ENCODE measurements around the gene SLC2A10. TPM values are rescaled to one million over a fixed set of nuclear protein-coding genes. Genes with fewer than 3 reads are reported as not detected.

The SLC2A10 gene
- total RNA-seq: not detected

DNA sequence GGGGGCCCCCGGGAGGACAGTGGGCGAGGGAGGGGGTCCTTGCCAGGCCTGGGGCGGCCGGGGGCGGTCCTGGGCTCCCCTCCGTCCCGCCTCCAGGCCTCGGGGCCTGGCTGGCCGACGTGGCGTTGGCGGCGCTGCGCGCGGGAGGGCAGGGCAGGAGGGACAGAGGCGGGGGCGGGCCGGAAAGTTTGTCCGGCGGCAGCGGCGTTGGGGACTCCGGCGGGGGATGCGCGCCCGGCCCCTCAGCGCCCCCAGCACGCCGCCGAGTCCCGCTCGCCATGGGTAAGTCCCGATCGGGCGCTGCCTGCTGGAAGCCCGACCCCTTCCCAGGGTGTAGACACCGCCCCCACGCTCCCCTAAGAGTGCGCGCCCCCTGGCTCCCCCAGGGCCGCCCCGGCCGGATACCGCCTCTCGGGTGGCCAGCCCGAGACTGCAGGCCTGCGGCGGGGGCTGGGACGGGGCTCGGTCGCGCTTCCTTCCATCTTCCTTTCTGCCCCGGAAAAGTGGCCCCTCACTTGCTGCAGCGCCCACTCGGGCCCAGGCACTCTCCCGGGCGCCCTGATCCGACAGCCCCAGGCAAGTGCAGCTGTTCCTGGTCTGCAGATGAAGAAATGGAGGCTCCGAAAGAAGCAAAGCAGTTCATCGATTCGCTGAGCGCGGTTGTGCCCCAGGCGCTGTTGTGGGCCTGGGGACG is at the start of gene SLC2A10:
SLC2A10 (plus strand) TSS at position 191 of the 694 bp plus-strand sequence; CDS start at position 279, 88 bp downstream.
- peaks cover 11% of the 10 kb centered on the region for H3K4me1 Mint-ChIP-seq
- H3K36me3 Mint-ChIP-seq (ENCODE audit: low read depth): no peaks in the 10 kb centered on the region
- H3K4me3 Mint-ChIP-seq: peak within 1 kb of the TSS; percentile 24
- ChIA-PET POLR2A (no interaction called here), CTCF (interaction anchor here (1.0 kb wide), 1 partner anchor 24 kb away, joined by 3 read pairs; no protein-coding TSS in a partner anchor)
- intact Hi-C loops (cut with DNase I, micrococcal nuclease): no loop called here
- H3K9me3 Mint-ChIP-seq (ENCODE audit: low read depth): peaks cover 6% of the 10 kb centered on the region
- ATAC-seq: no peak
- DNase-seq: no peak
- H3K27me3 Mint-ChIP-seq: peaks cover 62% of the 10 kb centered on the region
- H3K27ac Mint-ChIP-seq: no peak within 1 kb of the TSS

DNA sequence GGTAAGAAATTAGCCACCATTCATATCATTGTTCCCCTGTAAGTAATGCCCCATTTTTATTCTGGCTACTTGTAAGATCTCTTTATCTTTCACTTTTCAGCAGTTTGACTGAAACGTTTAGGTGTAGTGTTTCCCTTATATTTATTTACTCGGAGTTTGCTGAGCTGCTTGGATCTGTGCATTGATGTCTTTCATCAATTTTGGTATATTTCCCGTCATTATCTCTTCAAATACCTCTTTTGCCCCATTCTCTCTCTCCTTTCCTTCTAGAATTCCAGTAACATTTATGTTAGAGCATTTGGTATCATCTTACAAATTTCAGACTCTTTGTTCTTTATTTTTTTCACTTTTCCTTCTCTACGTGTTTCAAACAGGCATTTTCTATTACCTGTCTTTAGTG is 49.0 kb upstream of the SLC2A10 start:
- Mint-ChIP-seq H3K4me1 (no peaks in the 10 kb centered on the region), H3K27ac (no peak overlapping the region), H3K36me3 (ENCODE audit: low read depth) (no peaks in the 10 kb centered on the region), H3K4me3 (no peak overlapping the region), H3K27me3 (no peaks in the 10 kb centered on the region), H3K9me3 (ENCODE audit: low read depth) (peaks cover 3% of the 10 kb centered on the region)
- POLR2A ChIA-PET: no interaction called here
- no peak for DNase-seq
- intact Hi-C loops (cut with DNase I, micrococcal nuclease): no loop called here
- ATAC-seq: no peak
- CTCF ChIA-PET: no interaction called here

GRCh38 chr20:46661659-46662058 is 47.8 kb upstream of the SLC2A10 start:
- no peak overlapping the region for H3K27ac Mint-ChIP-seq
- no peaks in the 10 kb centered on the region for H3K27me3 Mint-ChIP-seq
- POLR2A ChIA-PET: interaction anchor here (0.7 kb wide), 1 partner anchor 58 kb away, joined by 5 read pairs; no protein-coding TSS in a partner anchor
- no peaks in the 10 kb centered on the region for H3K4me1 Mint-ChIP-seq
- ATAC-seq (no peak), DNase-seq (no peak)
- H3K9me3 Mint-ChIP-seq (ENCODE audit: low read depth): peaks cover 3% of the 10 kb centered on the region
- no peak overlapping the region for H3K4me3 Mint-ChIP-seq
- H3K36me3 Mint-ChIP-seq (ENCODE audit: low read depth): no peaks in the 10 kb centered on the region
- CTCF ChIA-PET: interaction anchor here (0.8 to 1.1 kb wide), 2 partner anchors 18 to 50 kb away, joined by 3 read pairs; no protein-coding TSS in a partner anchor
- intact Hi-C loops (cut with DNase I, micrococcal nuclease): no loop called here

DNA sequence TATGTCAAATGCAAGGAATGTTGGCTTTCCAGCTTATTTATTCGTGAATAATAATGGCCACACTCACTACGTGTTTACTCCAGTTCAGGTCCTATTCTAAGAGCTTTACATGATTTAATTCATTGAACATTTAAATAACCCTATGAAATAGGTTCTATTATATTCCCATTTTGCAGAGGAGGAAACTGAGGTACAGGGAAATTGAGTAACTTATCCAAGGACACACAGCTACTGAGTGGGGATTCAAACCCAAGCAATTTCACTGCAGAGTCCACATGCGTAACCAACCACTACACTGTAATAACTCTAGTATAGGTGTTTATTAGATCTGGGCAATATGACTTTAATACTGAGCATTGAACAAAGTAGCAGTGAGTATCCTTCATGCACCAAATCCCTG is 45.9 kb upstream of the SLC2A10 start:
- ChIA-PET POLR2A (no interaction called here), CTCF (interaction anchor here (0.6 to 1.0 kb wide), 2 partner anchors 9 to 13 kb away, joined by 3 to 4 read pairs; no protein-coding TSS in a partner anchor)
- intact Hi-C loops (cut with DNase I, micrococcal nuclease): no loop called here

DNA sequence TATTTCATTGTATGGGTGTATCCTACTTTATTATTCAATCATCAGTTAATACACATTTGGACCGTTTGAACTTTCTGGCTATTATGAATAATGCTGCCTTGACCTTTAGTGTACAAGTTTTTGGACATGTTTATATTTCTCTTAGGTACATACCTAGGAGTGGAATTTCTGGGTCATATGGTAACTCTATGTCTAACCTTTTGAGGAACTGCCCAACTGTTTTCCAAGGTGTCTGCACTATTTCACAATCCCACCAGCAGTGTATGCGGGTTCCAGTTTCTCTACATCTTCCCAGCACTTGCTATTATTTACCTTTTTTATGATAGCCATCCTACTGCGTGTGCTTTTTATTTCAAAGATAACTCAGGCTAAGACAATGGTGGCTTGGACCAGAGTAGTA is 43.8 kb upstream of the SLC2A10 start:
- no peak for DNase-seq
- POLR2A ChIA-PET: no interaction called here
- Mint-ChIP-seq H3K4me1 (no peaks in the 10 kb centered on the region), H3K36me3 (ENCODE audit: low read depth) (no peaks in the 10 kb centered on the region), H3K27ac (no peak overlapping the region), H3K27me3 (no peaks in the 10 kb centered on the region), H3K4me3 (no peak overlapping the region), H3K9me3 (ENCODE audit: low read depth) (peaks cover 5% of the 10 kb centered on the region)
- intact Hi-C loops (cut with DNase I, micrococcal nuclease): no loop called here
- CTCF ChIA-PET: no interaction called here
- no peak for ATAC-seq

More for the DNA sequence above, 45.9 kb upstream of the SLC2A10 start:
- ATAC-seq (no peak), DNase-seq (no peak)
- Mint-ChIP-seq H3K27ac (no peak overlapping the region), H3K4me3 (no peak overlapping the region), H3K36me3 (ENCODE audit: low read depth) (no peaks in the 10 kb centered on the region), H3K27me3 (no peaks in the 10 kb centered on the region), H3K9me3 (ENCODE audit: low read depth) (peaks cover 3% of the 10 kb centered on the region), H3K4me1 (no peaks in the 10 kb centered on the region)

DNA sequence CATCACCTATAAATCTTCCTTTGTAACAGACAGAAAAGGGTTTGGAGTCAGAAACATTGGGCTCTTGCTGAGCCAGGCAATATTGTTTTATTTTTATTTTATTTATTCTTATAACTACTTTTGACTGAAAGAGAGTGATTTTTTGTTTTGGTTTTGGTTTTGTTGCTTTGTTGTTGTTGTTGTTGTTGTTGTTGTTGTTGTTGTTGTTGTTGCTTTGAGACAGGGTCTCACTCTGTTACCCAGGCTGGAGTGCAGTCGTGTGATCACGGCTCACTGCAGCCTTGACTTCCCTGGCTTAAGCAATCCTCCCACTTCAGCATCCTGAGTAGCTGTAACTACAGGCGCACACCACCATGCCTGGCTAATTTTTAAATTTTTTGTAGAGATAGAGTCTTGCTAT is 43.1 kb upstream of the SLC2A10 start:
- Mint-ChIP-seq H3K36me3 (ENCODE audit: low read depth) (peaks cover 2% of the 10 kb centered on the region), H3K4me3 (no peak overlapping the region), H3K4me1 (no peaks in the 10 kb centered on the region), H3K27ac (no peak overlapping the region), H3K9me3 (ENCODE audit: low read depth) (peaks cover 9% of the 10 kb centered on the region), H3K27me3 (no peaks in the 10 kb centered on the region)
- DNase-seq: no peak
- no peak for ATAC-seq
- ChIA-PET CTCF (interaction anchor here (0.7 kb wide), 1 partner anchor 88 kb away, joined by 3 read pairs; no protein-coding TSS in a partner anchor), POLR2A (no interaction called here)
- intact Hi-C loops (cut with DNase I, micrococcal nuclease): no loop called here

- intact Hi-C loops (cut with DNase I, micrococcal nuclease): no loop called here
- no peak overlapping the region for H3K4me3 Mint-ChIP-seq
- peaks cover 3% of the 10 kb centered on the region for H3K36me3 Mint-ChIP-seq (ENCODE audit: low read depth)
Observed at GRCh38 chr20:46666818-46667515, 42.5 kb upstream of the SLC2A10 start.

GRCh38 chr20:46670228-46670584 is 39.2 kb upstream of the SLC2A10 start:
- intact Hi-C loops (cut with DNase I, micrococcal nuclease): no loop called here
- ATAC-seq (no peak), DNase-seq (no peak)
- H3K27me3 Mint-ChIP-seq: no peaks in the 10 kb centered on the region
- ChIA-PET POLR2A (no interaction called here), CTCF (no interaction called here)
- peaks cover 11% of the 10 kb centered on the region for H3K9me3 Mint-ChIP-seq (ENCODE audit: low read depth)
- H3K4me3 Mint-ChIP-seq: no peak overlapping the region
- H3K4me1 Mint-ChIP-seq: no peaks in the 10 kb centered on the region
- H3K27ac Mint-ChIP-seq: no peak overlapping the region
- H3K36me3 Mint-ChIP-seq (ENCODE audit: low read depth): peaks cover 3% of the 10 kb centered on the region

More at GRCh38 chr20:46666818-46667515, 42.5 kb upstream of the SLC2A10 start:
- no peaks in the 10 kb centered on the region for H3K27me3 Mint-ChIP-seq
- peaks cover 11% of the 10 kb centered on the region for H3K9me3 Mint-ChIP-seq (ENCODE audit: low read depth)
- ATAC-seq (no peak), DNase-seq (no peak)
- ChIA-PET POLR2A (no interaction called here), CTCF (interaction anchor here (0.7 to 1.1 kb wide), 2 partner anchors 13 to 87 kb away, joined by 3 read pairs; no protein-coding TSS in a partner anchor)
- H3K4me1 Mint-ChIP-seq: no peaks in the 10 kb centered on the region
- H3K27ac Mint-ChIP-seq: no peak overlapping the region

DNA sequence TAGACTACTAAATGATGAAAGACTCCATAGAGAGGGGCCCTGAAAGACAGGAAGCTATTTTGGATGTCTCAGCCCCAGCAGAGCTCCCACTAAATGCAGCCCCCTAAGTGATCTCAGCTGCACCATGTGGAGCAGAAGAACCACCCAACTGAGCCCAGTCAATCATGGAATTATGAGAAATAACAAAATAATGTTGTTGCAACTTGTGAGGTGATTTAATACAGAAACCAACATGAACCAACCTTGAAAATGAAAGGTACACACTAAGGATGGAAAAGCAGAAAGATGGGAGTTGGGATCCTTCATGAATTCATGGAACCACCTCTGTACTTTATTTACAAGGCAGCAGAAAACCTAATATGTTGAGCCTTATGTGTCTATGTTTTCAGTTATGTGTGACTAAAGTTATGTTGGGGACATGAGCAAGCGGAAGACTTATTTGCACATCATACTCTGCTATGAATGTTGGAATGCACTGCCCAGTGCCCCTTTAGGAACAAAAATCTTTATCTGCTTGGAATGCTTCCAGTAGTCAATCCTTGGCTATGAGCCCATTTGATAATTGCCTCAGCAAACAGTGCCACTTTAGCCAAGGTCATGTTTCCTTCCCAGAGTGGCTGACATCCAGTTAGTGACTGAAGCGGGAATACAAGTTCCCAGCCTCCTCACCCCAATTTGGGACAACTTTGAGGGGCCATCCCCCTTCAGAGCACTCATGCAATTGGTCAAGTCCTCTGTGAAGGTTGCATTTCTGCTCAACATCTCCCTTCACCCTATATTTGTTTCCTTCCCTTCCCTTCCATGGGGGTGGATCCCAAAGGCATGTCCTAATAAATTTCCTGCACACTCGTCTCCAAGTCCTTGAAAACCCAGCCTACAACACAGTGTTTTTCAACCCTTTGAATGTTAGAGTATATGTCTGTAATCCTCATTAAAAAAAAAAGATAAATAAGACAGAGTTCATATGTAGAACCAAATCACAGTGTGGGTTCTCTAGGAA is 38.6 kb upstream of the SLC2A10 start:
- CTCF ChIA-PET: interaction anchor here (0.7 kb wide), 1 partner anchor 30 kb away, joined by 3 read pairs; no protein-coding TSS in a partner anchor
- Mint-ChIP-seq H3K9me3 (ENCODE audit: low read depth) (peaks cover 11% of the 10 kb centered on the region), H3K27ac (no peak overlapping the region), H3K4me3 (no peak overlapping the region), H3K27me3 (no peaks in the 10 kb centered on the region), H3K36me3 (ENCODE audit: low read depth) (peaks cover 3% of the 10 kb centered on the region), H3K4me1 (no peaks in the 10 kb centered on the region)
- intact Hi-C loops (cut with DNase I, micrococcal nuclease): no loop called here
- ATAC-seq: no peak
- POLR2A ChIA-PET: no interaction called here
- DNase-seq: no peak

GRCh38 chr20:46671866-46672542 is 37.4 kb upstream of the SLC2A10 start:
- no peak overlapping the region for H3K4me3 Mint-ChIP-seq
- intact Hi-C loops (cut with DNase I, micrococcal nuclease): no loop called here
- H3K9me3 Mint-ChIP-seq (ENCODE audit: low read depth): peaks cover 11% of the 10 kb centered on the region
- no peak for DNase-seq
- ChIA-PET CTCF (interaction anchor here (0.7 to 1.0 kb wide), 3 partner anchors 9 to 79 kb away, joined by 3 to 6 read pairs (median 3); no protein-coding TSS in a partner anchor), POLR2A (no interaction called here)
- peaks cover 3% of the 10 kb centered on the region for H3K36me3 Mint-ChIP-seq (ENCODE audit: low read depth)
- no peaks in the 10 kb centered on the region for H3K4me1 Mint-ChIP-seq
- peaks cover 1% of the 10 kb centered on the region for H3K27me3 Mint-ChIP-seq
- no peak overlapping the region for H3K27ac Mint-ChIP-seq
- ATAC-seq: no peak

All from activated CD4-positive, alpha-beta T cell treated with anti-CD3 and anti-CD28 coated beads for 36 hours (primary cell).